HG02642 (cell line): ENCODE data around the gene E2F1.
A peak's percentile ranks its signal among the peaks of the same experiment; 100 is the strongest.
"Not testable (repeated sequence)": the region's sequence is repeated elsewhere in the genome, so short reads cannot be mapped to it uniquely, and the experiment has no call there.

ENCODE experiments used
- ATAC-seq: cut with Tn5 transposase; IDR thresholded peaks from one replicate; pipeline ENCODE4 v1.9.1; 2021; ENCODE audit warnings: mild to moderate bottlenecking; ENCODE audit not compliant: unreplicated experiment, poor library complexity

The E2F1 gene

DNA sequence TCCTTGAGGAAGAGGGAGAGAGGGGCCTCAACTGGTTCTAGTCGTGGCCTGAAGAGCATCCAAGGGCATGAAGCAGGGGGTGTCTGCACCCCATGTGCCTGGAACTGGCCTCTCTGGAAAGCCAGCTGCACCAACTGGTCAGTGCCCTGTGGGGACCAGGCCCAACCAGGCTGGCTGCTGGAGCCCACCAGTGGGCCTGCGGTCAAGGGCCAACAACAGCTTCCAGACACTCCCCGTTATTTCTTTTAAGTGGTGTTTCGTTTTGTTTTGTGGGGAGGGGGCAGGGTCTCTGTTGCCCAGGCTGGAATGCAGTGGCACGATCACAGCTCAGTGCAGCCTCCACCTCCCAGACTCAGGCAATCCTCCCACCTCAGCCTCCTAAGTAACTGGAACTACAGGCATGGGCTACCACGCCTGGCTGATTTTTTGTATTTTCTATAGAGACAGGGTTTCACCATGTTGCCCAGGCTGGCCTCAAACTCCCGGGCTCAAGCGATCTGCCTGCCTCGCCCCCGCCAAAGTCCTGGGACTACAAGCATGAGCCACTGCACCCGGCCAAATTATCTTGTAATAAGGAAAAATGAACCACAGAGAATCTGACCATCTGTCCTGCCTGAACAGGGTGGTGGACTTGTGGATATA, 36.0 kb downstream of the E2F1 start:
- no peak for ATAC-seq

DNA sequence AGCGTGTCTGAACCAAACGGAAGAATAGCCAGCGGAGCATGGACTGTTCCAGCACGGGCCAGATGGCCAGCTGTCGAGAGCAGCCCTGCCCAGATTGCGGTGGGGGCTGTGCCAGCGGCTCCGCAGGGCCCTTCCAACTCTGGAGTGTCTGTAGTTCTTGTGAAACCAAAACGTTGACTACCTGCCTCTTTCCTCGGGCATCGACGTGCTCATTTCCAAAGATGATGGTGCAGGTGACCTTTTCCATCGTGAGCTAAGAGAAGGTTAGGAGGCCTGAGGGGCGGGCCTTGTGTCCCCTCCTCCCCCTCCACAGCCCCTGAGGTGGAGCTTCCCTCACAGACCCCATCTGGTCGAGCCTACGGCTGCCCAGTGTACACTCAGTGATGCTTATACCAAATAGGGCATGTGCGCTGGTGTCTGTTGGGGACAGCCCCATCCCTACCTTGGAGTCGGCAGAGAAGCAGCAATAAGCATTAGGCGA, 36.9 kb downstream of the E2F1 start:
- no peak for ATAC-seq

DNA sequence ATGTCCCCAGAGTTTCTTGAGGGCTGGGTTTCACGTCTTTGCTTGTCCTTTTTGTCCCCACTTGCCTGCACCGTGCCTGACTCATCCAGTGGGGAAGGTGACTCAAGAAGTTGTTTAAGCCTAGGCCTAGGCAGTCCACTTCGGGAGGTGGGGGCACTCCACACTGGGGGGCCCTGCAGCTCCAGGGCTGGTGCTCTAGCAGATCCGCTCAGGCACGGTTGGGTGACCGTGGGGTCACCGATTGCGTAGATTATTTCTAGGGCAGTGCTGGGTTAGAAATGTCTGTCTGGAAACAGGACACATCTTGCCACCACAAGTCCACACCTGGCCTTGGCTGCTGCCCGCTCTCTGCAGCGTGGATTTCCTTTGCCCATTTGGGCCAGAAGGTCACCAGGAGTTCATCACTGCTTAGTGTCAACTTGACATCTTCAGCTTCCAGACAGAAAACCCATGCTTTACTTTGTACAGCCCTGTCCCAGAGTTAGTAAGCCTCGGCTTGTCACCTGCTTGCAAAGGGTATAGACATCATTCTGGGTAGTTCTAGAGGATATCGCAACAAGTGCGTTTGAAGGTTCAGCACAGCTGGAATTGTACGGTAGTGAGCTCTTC, 37.7 kb downstream of the E2F1 start:
- ATAC-seq: no peak

DNA sequence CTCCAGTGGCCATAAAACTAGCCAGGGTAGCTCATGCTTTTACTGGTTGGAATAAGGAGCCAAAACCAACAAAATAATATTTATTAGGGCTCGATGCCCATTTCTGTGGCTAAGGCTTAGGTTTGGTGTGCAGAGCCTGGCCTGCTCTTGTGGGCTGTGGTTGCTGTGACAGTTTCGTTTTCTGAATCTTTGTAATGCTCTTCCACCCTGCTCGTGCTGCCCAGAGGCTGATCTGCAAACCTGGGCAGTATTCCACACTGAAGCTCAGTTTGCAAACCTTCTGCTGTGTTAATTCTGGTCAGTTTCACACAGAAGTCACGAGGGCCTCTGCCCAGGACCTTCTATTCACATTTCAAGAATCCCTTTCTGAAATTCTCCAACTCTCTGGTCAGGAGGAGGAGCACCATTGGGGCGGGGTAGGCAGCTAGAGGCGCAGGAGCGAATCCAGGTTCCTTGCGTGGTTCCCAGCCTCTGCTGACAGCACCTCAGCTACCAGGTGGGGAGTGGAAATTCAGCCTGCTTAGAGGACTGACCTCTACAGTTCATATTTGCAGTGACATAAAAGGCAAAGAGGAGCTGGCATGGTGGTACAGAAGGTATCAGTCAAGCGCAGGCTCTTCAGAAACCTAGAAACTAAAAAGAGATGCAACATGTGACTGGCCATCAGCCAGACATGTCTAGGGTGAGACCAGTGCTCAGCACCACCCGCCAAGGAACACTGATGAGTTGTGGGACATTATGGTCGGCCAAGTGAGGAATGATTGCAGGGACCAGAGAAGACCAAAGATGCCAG, 38.4 kb downstream of the E2F1 start:
- peak; percentile 59 for ATAC-seq

DNA sequence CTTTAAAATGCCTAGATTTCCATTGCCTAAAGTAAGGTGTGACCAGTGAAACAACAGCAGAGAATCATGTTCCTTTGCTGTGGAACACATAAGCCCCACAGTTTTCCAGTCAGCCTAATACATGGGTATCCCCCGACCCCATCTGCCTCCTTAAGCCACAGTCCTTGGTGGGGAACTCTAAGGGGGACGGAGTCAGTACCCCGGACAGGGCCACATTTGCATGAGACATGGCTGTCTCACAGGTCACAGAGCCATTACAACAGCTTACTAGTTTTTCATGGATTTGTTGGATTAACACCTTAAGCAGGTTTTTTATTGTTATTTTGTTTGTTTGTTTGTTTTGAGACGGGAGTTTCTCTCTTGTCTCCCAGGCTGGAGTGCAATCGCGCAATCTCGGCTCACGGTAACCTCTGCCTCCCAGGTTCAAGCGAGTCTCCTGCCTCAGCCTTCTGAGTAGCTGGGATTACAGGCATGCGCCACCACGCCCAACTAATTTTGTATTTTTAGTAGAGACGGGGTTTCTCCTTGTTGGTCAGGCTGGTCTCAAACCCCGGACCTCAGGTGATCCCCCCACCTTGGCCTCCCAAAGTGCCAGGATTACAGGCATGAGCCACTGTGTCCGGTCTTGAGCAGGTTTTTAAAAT, 39.1 kb downstream of the E2F1 start:
- not testable (repeated sequence) for ATAC-seq

DNA sequence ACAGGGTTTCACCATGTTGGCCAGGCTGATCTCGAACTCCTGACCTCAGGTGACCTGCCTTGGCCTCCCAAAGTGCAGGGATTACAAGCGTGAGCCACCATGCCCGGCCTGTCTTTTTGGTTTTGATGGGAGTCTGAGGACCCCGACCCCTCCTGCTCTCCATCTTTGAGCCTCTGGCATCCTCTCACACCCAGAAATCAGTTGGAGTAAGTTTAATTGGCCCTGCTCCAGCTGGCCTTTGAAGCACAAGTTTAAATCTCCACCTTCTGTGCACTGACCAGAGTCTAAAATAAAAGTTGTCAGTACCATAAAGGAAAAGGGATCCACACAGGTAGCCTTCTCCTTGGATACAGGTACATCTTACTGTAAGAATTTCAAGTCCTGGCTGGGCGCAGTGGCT, 40.0 kb downstream of the E2F1 start:
- ATAC-seq: no peak

DNA sequence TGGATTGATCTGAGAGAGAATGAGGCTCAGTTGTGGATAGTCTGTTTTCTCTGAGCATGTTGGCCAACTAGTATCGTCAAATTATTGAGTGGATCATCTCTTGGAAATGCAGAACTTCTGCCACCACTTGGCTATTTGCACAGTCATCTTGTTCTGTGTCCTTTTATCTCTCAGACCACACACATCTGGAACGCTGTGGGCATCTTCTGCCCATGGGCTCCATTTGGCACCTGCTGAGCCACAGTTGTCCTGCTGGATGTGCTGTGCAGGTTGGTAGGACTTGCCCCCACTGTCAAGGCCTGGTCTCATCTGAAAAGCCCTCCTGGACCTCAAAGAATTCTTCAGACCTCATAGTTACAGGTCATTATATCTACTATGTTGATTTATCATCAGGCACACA, 40.8 kb downstream of the E2F1 start:
- ATAC-seq: no peak

DNA sequence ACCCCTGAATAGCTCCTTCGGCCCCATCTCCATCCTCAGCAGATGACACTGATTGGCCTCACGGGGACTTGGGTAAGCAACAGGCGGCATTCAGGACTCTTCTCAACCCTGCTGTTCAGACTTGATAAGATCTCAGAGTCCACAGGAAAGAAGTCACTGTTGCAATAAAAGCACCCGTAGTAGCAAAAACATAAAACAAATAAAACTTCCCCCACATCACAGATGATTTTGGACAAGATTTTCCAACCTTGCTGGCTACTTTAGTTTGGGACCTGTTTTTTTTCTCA, 41.2 kb downstream of the E2F1 start:
- no peak for ATAC-seq

DNA sequence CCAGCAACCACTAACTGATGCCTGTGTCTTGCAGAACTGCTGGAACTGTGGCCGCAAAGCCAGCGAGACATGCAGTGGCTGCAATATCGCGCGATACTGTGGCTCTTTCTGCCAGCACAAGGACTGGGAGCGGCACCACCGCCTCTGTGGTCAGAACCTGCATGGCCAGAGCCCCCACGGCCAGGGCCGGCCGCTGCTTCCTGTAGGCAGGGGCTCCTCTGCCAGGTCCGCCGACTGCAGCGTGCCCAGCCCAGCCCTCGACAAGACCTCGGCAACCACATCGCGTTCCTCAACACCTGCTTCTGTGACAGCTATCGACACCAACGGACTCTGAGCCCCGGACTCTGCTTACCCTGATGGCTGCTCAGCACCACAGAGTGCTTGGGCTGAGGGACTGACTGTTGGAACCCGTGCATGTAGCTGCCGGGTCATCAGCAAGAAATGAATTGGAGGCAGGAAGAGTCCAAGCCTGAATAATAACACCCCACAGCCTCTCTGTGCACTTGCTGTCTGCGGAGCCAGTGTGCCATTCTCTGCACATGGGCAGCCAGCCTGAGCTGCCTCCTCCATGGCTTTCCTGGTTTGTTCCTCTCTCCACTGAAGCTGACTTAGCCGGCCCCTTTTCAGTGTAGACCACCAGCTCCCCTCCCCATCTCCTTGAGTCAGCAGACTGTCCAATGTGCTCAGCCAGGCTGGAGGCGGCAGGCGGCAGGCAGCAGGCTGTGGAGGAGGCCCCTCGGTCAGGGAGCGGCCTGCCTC, 41.7 kb downstream of the E2F1 start:
- no peak for ATAC-seq

DNA sequence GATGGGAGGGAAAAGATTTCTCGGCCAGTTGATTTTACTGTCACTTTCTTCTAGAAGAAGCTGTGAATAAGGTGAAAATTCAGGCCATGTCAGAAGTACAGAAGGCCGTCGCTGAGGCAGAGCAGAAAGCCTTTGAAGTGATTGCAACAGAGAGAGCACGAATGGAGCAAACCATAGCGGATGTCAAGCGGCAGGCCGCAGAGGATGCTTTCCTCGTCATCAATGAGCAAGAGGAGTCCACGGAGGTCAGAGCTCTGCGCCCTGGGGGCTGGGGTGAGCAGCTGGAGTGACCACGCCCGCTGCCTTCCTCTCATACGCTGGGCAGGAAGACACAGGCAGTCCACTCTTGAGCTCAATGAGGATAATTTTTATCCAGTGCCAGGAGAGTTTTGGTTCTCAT, 45.9 kb downstream of the E2F1 start:
- ATAC-seq: no peak

DNA sequence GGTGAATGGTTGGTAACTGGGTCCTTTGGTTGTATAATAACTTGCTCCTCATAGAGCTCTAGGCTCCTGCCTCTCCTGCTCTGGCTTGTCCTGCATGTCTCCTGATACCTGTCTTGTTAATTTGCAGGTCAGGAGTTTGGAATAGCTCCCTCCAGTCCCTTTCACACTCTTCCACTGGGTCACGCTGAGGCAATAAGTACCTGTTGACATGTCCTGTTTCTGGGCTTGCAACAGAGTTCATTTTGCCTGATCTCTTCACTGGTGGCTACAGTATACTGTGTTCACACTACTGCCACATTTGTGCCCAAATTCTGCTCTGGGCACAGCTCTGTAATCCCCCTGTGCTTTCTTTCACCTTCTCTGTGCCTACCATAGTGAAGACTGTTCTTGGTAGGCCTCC, 49.4 kb downstream of the E2F1 start:
- no peak for ATAC-seq

DNA sequence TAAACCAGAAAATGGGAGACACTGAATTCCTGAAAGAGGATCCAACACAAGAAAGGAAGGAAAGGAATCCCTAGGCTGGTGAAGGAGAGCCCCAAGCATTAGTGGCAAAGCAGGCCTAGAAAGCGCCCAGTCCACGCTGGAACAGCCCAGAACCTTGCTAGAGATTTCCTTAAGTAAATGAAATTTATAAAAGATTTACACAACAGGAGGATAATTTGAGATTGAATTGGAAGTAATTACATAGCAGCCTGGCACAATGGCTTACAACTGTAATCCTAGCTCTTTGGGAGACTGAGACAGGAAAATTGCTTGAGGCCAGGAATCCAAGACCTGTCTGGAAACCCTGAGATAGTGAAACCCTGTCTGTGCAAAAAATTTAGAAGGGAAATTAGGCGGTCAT, 50.8 kb downstream of the E2F1 start:
- ATAC-seq: no peak

DNA sequence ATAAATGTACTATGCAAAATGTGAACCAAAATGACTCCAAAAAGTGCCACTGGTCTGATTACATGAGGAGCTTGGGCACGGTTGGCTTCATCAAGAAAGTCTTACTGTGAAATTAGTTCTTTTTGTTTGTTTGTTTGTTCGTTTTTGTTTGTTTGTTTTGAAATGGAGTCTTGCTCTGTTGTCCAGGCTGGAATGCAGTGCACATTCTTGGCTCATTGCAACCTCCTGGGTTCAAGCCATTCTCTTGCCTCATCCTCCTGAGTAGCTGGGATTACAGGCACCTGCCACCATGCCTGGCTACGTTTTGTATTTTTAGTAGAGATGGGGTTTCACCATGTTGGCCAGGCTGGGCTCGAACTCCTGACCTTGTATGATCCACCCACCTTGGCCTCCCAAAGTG, 54.3 kb downstream of the E2F1 start:
- not testable (repeated sequence) for ATAC-seq

DNA sequence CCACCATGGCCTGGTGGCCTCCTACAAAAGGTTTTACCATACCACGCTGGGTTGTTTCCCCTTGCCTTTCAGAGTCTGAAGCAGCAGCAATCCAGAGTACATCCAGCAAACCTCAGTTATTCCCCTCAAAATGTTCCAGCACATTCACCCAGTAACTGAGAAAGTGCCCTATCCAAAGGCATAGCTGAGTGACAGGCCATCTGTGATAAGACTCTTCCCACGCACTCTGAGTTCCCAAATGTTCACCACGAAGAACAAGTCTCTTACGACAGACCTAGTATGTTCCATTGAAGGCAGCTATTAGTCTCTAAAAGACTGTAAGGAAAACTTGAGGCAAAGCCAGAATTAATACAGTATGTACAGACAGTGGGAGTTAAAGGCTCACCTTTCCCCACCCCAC, 55.7 kb downstream of the E2F1 start:
- ATAC-seq: no peak

DNA sequence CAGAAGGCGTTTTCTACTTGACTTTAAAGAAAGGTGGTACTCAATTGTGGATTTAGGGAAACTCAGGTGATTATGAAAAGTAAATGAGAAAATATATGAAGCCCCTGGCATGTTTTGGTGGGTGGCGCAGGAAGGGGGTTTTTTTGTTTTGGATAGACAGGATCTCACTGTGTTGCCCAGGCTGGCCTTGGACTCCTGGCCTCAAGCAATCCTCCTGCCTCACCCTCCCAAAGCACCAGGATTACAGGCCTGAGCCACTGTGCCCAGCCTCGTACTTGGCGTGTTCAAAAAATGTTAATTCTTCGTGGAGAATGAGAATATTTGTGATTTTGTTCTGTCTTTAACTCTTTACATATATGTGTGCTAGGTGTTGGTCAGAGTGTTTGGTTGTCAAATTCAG, 56.2 kb downstream of the E2F1 start:
- no peak for ATAC-seq

DNA sequence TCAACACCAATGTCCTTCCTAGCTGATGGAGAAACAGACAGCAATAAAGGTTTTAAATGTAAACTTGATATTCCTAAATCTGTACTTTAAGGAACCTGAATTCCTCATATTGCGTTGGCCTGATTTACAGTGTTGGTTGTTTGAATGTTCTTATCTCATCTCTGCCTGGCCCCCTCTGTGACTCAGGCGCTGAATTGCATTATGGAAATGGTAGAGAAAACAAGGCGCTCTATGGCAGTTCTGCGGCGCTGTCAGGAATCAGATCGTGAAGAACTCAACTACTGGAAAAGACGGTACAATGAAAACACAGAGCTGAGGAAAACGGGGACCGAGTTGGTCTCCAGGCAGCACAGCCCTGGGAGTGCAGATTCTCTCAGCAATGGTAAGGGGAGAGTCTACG, 56.7 kb downstream of the E2F1 start:
- no peak for ATAC-seq

DNA sequence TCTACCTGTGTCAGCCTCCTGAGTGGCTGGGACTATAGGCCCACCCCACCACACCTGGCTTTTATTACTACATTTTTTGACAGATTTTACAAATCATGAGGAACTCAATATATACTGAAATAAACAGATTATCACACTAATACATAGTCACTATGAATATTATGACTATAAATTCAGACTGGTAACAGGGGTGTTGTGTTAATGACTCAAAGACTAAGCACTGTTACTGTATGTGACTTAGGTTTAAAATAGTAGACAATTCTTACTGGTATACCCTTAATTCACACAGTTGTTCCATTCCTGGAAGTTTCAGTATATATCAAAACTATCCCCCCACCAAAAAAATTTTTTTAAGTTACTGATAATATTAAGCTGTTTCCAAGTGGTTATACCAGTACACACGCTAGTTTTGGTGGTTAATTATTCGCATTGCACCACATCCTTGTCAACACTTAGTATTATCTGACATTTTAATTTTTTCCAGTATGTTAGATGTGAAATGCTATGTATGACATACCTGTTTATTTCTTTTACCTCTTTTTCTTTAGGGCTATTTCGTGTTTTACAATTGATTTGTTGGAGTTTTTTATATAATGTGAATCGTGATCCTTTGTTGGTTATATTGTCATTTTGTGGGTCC, 58.5 kb downstream of the E2F1 start:
- no peak for ATAC-seq

DNA sequence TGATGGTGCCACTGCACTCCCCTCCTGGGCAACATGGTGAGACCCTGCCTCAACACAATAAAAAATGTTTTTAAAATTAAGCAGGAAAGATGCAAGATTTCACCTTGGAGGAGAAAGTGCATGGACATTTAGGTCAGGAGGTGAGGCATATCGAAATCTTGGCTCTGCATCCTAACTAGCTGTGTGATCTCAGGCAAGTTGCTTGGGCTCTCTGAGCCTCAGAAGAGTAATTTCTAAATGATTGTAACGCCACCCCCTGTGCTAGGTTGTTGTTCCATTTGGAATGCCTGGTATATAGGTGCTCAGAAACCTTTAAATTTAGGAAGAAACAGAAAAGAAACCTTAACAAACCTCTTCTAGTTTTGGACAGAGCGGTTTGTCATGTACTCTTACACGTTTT, 60.0 kb downstream of the E2F1 start:
- ATAC-seq: no peak
